Activated CD4-positive, alpha-beta T cell treated with anti-CD3 and anti-CD28 coated beads, Interleukin-2, amount 50 U/mL, for 4 hours (primary cell): ENCODE data around the gene SP6.

Experiments used
- DNase-seq, 2 experiments: peaks; one replicate each; pipeline ENCODE4 v3.0.0-alpha.2; 2020

The SP6 gene

GRCh38 chr17:47852113-47852949, 1.4 kb upstream of the SP6 start:
- DNase-seq: no peak

DNA sequence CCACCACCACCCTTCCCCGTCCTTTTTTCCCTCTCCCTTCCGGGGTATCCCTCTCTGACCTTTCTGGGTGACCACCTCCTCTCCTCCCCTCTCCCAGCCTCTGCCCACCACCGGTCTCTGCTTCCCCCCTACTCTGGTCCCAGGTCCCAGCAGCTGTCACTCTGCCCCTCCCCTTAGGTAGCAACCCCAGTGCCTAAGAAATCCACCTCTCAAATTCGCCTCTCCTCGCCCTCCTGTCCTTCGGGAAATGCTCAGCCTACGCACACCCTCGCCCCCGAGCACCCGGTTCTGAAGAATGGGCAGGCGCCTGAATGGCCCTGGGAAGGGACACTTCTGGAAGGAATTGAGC, 775 bp upstream of the SP6 start:
- no peak for DNase-seq

DNA sequence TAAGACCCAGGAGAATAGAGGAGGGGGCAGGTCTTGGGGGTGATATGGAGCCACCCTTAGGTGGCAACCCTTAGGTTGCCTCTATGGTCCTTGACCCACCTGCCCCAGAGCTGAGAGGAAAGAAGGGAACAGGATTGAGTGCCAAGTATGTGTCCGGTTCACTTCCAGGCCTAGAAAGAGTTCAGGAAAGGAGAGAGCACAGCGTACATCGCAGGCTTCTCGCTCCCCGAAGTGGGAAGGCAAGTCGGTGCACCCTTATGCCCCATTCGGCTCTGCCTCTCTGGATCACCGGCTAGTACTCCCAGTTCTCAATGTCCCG, 631 bp downstream of the SP6 start:
- DNase-seq: no peak

DNA sequence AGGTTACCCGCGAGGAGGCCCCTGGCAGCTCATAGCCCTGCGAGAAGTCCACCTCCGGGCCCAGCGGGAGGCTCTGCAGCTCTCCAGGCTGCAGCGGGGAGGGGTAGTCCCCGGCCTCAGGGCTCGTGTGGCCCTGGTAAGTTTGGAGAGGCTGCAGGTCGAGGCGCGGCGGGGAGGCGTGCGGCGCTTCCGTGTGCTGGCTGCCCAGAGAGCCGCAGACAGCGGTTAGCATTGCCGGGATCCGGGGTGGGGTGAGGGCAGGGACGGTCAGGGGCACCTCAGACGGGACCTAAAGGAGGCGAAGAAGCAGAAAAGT, 2.8 kb downstream of the SP6 start:
- DNase-seq: no peak

DNA sequence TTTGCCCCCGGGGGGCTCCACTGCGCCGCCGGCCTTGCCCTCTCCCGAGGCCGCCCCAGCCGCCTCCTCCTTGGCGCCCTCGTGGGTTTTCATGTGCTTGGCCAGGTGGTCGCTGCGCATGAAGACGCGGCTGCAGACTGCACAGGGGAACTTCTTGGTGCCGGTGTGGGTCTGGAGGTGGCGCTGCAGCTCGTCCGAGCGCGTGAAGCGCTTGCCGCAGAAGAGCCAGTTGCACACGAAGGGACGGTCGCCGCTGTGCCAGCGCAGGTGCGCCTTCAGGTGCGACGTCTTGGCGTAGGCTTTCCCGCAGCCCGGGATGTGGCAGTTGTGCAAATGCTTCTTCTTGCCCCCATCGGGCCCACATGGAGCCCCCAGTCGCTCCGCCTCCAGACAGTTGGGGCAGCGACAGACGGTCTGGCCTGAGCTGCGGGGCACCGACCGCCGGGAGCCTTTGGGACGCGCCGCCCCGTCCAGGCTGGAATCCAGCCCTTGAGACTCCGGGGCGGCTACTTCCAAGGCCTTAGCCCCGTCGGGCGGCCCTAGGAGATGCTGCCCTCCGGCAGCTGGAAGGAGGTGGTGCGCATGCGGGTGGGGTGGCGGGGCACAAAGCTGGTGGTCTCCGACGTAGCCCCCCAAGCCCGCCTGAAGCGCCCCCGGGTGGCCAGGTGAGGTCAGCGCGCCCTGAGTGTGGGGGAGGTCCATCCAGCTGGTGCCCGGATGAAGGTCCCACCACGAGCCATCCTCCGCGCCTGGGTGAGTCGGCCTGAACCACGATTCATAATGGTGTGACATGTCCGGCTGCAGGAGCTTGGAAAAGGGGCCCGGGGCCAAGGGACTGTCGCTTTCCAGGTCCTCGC, 3.4 kb downstream of the SP6 start:
- peak in 1 of 2 experiments; percentile 17 for DNase-seq

DNA sequence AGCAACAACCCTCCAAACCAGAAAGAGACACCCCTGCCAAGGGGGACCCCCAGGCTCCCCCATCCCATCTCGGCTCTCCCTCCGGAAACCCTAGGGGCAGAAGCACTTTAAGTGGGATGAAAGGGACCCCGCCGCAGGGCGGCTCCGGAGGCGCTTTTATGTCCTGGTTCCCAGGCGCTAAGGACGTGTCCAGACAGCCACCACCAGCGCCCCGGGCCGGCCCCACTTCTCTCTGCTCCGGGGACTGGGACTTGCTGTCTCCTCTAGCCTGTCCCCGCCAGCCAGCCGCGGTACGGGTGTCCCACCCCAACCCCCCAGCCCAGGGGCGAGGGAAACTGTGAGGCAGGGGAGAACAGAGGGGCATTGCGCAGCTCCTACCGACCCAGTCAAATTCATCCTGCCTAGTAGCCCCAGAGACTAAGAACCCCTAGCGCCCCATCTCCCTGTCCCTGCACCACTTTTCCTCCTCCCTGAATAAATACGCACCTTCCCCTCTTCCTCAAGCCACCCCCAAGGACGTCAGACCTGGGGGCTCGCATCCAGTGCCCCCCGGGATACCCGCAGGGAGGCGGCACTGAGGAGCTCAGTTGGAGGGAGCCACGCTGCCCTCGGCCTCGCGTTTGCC, 4.1 kb downstream of the SP6 start:
- no peak for DNase-seq

- no peak for DNase-seq
Observed at GRCh38 chr17:47845716-47846075, 5.3 kb downstream of the SP6 start.

- DNase-seq: no peak
Observed at GRCh38 chr17:47844814-47845715, 5.9 kb downstream of the SP6 start.

- no peak for DNase-seq
Observed at GRCh38 chr17:47844227-47844626, 6.7 kb downstream of the SP6 start.

DNA sequence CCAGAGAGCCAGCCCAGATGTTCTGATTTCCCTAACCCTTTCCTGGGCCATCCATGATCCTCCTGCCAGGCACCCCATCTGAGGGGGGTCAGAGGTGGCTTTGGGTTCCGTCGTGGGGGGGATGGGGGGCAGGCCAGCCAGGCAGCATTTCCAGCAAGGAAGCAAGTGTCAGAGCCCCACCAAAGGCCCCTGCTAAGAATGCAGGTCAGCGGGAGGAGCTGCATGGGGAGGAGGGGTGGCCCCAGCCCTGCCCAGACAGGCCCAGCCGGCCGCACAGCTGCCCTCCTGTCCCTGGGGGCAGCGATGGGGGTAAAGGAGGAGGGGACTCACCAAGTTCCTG, 7.6 kb downstream of the SP6 start:
- no peak for DNase-seq

GRCh38 chr17:47841488-47842291, 9.3 kb downstream of the SP6 start:
- DNase-seq: no peak

DNA sequence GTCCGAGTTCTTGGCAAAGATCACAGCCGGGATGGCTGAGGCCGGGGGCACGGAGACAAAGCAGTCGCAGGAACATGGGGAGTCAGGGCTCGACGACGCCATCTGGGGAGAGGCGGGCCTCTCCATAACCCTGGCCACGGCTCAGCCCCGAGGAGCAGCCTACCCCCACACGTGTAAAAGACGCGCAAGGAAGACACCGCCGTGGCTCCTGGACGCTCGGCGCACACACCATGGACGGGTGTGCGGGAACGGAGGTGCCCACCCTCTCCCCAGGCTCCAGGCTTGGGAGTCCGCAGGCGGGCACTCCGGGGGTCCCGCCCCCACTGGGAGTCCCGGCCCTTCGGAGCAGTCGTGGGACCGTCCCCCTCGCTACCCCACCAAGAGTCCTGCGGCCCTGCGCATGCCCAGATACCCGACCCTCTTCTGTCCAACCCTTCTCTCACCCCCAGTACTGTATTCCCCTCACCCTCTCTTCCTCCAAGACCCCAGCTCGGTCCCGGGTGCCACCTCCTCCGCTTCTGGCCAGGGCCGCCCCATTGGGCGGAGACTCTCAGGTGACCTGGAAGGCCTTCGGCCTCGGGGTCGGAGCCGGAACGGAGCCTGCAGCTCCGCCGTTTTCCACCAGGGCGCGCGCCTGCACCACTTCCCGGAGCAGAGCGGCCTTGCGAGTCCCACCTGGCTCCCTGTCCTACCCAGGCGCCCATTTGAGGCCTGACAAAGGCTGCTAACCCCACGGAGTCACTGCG, 10.0 kb downstream of the SP6 start, which contains the start of gene SCRN2:
SCRN2 (minus strand) TSS at position 532 of the 746 bp plus-strand sequence; CDS start at position 102, 430 bp downstream.
- peak; percentile 78 to 80 for DNase-seq

DNA sequence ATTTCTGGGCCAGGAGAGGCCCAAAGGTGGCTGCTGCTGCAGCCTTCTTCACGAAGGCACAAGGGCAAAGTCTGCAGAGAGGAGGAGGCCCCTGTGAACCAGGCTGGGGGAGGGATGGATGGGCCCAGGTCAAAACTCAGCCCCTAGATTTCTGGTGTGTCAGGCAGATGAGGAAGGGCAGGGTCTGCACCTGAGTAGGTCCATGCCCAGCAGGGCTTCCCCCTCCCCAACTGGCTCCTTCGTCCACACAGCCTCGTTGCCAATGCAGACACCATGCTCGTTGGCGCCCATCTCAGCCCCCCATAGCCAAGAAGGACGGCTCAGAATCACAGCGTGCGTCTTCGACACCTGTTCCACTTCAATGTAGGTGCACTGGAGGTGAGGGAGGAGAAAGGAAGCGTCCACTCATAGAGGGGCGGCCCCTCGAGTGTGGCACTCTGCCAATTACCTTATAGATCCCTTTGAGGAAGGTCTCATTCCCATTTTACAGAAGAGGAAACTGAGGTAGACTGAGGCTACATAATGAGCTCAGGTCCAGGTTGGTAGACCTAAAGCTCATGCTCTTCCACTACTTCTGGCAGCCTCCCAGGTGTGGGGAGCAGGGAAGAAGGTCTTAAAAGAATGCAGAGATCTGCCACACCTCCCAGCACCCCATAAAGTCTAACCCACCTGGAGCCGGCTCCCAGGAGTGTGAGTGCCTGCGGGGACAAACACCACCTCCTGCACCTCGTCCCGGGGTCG, 10.8 kb downstream of the SP6 start:
- no peak for DNase-seq

DNA sequence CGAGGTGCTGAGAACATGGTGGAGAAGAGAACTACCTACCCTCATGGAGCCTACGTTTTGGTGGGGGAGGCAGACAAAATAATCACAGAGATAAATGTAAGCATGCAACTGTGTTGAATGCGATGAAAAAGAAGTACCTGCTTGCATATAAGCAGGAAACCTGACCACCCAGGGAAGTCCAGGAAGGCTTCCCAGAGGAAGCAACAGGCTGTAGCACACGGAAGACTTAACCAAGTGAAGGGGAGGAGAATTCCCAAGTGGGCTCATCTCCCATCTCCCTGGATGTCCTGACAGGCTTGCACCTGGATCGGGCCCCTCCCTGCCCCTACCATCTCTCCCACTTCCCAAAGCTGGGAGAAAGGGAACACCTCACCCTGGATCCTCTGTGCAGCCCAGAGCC, 11.9 kb downstream of the SP6 start:
- DNase-seq: no peak

DNA sequence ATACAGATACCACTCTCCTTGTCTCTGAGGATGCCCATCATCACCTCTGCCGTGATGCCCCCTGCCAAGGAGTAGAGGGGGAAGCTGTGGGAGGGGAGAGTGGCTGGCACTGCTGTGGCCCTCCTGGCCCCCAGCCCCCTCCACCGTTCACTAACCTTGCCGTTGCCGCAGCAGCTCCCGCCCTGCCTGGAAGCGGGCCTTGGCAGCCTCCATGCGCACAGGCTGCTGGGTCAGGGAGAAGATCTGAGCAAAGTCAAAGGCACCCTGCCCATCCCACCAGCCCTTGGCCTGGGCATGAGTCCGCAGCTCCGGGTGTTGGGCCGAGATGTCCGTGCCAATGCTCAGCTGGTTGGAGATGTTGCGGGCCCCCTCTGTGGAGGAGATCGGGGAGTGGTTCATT, 12.3 kb downstream of the SP6 start:
- DNase-seq: no peak

DNA sequence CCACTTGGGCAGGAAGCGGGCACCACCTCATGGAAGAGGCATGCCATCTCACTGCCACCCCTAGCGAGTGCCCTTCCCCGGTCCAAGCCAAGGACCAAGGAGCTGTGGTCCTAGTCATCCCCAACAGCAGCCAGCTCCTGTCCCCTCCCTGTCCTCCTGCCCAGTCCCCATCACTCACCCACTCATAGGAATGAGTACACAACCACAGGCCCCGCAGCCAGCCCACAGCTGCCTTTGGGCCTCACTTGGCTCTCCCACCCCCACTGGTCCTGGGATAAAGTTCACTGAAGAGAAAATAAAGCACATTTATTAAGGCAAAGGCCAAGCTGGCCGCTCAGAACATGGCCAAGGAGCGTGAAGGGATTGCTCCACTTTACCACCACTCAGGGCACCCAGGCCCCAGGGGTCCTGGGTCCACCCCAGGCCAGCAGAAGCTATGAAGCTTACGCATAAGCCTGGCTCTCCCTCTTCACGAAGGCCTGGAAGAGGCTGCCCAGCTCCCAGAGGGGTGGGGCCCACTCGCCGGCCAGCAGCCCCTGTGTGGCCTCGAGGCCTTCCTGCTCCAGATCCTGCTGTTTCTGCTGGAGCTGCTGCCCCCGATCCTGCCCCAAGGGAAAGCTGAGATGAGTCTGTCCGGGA, 13.4 kb downstream of the SP6 start:
- DNase-seq: no peak

DNA sequence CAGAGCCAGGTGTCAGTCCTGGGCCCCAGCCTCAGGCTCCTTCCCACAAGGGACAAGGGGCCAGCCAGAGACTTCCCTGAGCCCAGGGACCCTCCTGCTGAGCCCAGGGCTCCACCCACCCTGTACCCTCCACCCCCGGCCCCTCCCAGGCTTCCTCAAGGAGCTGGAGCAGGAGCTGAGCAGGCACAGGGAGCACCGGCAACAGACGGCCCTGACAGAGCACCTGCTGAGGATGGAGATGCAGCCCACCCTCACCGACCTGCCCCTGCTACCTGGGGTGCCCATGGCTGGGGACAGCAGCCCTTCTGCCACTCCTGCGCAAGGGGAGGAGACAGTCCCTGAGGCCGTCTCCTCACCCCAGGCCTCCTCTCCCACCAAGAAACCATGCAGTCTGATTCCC, 14.4 kb downstream of the SP6 start:
- no peak for DNase-seq

DNA sequence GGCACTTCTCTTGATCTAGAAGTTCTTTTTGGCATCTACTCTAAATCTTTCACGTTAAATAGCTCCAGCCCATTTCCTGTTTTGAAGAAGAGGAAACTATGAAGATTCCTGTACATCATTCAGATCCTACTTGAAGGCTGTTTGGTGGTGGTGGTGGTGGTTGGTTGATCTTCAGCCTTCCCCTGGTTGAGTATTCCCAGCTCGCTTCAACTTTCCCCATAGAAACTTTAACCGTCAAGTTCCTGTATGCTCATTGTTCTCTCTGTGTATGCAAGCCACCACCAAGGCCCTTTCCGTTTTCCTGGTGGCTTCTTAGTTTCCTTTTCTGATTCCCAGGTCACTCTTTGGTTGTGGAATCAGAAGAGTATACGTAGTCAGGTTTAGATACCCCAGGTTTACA, 16.2 kb downstream of the SP6 start:
- DNase-seq: no peak

GRCh38 chr17:47831934-47832327, 19.0 kb downstream of the SP6 start:
- DNase-seq: no peak
